T1000 (cell line): ENCODE results near the gene SARDH.
"Not testable (repeated sequence)": the region's sequence is repeated elsewhere in the genome, so short reads cannot be mapped to it uniquely, and the experiment has no call there.

Source experiments
- DNase-seq: peaks from one replicate; lab custom pipeline; 2025; ENCODE audit warnings: mixed read lengths; lab: John Stamatoyannopoulos, UW

The SARDH gene

GRCh38 chr9:133775951-133776905 is 38.1 kb upstream of the SARDH start:
- DNase-seq = no peak

GRCh38 chr9:133775291-133775690 is 37.1 kb upstream of the SARDH start:
- no peak for DNase-seq

DNA sequence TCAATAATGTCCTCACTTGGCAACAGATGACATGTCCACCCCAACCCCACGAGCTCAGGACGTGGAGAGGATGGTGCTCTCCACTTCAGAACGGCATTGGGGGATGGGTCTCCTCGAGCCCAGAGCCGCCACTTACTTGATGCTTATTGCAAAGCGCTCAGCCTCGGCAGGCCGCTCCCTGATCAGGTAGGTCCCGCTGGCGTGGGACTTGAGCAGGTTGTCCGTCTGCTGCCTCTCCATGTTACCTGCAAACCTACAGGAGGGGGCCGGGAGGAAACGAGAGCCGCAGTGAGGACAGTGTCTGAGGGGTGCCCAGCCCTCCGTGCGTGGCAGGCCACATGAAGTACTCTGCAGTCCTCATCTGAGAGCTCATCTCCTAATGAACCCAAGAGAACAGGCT is 36.6 kb upstream of the SARDH start:
- no peak for DNase-seq

- no peak for DNase-seq
These were observed 35.9 kb upstream of the SARDH start for GRCh38 chr9:133773889-133774655.

- DNase-seq = no peak
These were observed 34.4 kb upstream of the SARDH start for GRCh38 chr9:133772581-133772980.

DNA sequence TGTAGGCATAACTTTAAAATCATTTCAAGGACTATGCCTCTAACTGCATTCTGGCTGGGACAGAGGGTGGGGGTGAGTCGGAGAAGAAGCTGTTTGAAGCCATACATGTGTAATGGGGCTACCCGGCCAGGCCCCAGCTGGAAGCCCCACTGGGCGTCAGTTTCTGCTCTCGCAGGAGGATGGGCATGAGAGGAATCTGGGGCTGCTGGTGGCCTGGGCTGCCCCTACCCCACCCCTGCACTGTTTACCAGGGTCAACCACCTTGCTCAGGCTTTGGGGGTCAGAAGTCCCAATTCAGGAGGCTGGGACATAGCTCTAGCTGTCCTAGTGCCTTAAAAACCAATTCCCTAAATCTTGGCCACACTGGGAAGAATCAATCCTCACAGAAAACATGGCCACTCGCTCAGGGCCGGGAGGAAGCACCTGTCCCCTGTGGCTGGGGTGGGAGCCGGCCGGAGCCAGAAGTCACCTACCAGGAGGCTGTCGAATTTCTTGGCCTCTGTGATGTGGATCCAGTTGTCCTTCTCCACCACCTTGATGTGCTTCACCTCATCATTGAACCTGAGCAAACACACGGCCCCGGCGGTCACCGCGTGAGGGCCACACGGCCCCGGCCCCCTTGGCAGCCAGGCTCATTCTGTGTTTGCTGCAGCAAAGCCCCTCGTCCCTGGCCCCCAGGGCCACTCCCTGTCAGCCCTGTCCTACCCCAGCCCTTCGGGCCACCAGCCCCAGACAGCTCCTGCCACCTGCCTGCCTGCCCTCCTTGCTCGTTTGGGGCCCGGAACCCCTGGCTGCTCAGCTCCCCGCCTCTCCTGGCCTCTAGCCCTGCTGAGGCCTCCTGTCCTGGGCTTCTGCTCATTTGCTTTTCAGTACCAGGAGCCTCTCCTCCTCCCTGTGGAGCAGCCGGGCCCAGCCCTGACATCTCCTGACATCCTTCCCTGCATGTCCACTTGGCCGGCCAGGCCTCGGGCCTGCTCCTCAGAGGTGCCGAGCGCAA is 33.6 kb upstream of the SARDH start:
- DNase-seq = no peak

DNA sequence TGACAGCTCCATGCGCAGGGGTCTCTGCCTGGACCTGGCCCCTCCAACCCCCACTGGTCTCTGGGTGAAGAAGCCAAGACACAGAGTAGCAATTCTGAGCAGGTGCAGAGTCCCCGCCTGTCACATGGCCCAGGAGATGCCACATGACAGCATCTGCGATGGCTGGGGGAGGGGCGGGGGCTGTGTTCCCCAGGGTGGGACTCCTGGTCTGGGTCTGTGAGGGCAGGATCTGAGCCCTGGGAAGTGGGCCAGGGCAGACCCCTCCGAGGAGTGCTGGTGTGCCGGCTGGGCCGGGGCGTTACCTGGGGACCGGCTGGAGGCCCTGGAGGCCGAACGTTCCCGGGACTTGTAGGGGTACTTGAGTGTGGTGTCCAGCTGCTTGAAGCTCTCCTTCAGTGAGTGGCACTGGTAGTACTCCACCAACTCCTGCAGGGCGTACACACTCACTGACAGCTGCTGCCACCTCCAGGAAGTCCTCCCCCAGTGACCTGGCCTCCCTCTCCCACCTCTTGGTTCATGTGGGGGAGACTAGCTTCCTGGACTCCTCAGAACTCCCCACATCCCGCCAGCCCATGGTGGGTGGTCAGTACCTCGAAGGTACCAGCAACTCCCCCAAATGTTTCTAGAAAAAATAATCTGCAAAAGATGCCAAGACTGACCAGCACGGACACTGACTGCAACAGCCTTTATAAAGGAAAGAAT is 32.1 kb upstream of the SARDH start:
- no peak for DNase-seq

DNA sequence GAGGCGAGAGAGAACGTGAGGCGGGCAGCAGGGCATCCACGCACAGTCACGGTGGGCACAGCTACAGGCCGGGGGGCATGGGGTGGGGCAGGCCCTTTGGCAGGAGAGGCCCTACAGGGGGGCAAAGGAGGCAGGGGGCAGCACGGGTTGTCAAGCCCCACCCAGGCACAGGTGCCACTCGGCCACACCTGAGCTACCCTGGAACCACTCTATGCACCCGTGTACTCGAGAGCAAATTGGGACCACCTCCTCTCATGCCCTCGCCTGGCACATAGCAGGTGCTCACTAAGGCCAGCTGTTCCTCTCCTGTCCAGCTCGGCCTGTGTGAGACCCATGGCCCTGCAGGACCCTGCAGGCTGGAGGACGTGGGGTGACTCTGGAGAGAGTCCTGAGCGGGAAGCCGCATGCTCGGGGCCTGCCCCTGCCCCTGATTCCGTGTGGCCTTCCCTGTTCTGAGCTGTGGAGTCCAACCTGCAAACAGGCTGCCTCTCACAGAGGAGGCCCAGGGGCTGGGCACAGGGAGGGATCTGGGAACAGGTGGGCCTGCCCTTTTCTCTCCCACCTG is 31.4 kb upstream of the SARDH start:
- DNase-seq = no peak

DNA sequence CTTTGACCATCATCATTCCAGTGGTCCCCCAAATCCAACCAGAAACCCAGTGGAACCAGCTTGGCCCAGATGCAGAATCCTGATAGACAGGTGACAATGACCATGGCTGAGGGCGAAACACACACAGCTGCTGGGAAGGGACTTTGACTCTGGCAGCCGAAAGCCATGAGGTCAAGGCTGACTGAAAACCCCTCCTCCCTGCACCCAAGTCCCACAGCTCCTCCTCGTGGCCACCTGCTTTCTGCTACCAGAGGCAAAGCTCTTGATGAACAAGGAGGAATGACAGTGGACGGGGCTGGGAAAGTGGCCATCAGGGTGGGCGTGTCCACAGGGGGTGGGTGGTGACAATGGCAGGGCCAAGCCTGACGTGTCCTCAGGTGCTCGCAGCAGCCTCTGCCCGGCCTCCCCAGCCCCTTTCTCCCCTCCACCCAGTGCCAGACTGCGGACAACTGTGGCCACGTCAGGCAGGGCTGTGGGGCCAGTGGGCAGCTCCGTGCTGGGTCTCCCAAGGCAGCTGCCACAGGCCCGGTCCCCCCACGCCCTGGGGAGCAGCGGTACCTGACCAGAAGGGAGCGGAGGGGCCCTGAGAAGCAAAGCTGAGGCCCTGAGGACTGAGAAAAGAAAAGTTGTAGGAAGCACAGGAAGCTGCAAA is 30.8 kb upstream of the SARDH start:
- DNase-seq = no peak

DNA sequence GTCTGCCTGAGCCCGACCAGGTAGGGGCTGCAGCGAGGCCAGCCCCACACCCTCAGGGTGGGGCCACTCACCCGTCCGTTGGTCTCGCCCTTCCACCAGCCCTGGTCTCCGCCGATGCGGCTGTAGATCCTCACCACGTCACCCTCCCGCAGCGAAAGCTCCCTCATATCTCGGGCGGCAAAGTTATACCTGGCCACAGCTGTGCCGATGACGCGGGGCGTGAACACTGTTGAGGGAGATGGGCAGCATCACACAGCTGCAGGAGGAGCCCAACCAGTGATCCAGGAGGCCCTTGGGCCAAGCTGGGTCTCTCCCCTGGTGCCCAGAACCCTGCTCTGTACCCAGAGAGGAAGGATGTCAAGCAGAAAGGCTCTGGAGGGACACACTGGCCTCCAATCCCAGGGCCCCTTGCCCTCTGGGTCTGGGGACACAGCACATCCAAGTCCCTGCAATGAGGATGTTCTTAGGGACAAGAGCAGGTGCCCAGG is 30.3 kb upstream of the SARDH start:
- no peak for DNase-seq

- no peak for DNase-seq
These were observed 29.5 kb upstream of the SARDH start for GRCh38 chr9:133767625-133768024.

DNA sequence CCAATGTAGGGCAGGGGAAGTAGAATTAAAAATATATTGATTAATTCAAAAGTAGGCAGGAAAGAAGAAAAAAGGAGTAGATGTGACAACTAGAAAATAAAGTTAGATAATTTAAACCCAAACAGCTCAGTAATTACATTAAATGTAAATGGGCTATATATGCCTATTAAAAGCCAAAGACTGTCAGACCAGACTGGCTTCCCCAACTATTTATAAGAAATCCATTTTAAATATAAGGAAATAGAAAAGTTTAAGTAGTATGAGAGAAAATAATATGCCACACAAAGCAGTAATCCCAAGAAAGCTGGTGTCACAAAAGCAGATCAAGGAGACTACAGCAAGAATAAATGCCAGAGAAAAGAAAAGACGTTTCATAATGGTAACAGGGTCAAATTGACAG is 28.9 kb upstream of the SARDH start:
- DNase-seq = no peak

DNA sequence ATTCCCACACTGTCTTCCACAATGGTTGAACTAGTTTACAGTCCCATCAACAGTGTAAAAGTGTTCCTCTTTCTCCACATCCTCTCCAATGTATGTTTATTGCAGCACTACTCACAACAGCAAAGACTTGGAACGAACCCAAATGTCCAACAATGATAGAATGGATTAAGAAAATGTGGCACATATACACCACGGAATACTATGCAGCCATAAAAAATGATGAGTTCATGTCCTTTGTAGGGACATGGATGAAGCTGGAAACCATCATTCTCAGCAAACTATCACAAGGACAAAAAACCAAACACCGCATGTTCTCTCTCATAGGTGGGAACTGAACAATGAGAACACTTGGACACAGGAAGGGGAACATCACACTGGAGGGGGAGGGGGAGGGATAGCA is 28.1 kb upstream of the SARDH start:
- not testable (repeated sequence) for DNase-seq

DNA sequence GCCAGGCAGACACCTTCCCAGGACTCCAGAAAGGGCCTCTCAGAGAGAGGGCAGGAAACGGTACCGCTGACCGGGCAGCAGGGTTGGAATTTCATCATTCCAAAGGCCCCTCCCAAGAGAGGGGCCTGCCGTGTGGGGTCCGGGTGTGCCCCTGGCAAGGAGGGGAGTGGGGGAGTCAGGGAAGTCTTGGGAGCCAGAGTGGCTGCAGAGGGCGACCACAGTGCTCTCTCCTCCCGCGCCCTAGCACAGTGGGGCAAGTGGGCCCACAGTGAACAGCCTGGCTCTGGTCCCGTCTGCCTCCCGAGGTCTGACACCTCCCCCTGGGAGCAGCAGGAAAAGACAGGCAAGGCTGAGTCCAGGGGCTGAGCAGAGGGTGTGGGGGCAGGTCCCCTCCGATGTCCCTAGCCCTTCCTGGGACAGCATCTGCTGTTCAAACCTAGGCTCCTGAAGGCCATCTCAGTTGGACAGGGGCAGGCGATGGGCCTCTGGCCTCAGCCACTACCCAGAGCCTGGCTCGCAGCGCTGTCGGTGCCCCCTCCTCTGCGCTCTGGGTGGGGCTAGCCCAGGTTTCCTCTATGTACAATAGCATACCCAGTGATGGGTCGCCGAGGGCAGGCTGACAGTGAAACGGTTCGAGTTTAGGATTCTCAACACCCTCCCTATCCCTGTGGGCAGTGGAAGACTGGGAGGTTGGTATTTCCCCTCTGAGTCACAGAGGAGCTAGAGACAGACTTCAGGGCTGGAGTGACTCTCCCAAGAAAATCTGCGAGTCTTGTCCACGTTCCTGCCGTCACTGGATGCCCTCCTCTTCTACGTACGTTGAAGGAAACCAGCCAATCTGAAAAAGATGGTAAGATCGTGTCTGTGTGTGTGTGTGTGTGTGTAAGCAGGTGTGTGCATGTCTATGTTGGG is 25.4 kb upstream of the SARDH start:
- no peak for DNase-seq

DNA sequence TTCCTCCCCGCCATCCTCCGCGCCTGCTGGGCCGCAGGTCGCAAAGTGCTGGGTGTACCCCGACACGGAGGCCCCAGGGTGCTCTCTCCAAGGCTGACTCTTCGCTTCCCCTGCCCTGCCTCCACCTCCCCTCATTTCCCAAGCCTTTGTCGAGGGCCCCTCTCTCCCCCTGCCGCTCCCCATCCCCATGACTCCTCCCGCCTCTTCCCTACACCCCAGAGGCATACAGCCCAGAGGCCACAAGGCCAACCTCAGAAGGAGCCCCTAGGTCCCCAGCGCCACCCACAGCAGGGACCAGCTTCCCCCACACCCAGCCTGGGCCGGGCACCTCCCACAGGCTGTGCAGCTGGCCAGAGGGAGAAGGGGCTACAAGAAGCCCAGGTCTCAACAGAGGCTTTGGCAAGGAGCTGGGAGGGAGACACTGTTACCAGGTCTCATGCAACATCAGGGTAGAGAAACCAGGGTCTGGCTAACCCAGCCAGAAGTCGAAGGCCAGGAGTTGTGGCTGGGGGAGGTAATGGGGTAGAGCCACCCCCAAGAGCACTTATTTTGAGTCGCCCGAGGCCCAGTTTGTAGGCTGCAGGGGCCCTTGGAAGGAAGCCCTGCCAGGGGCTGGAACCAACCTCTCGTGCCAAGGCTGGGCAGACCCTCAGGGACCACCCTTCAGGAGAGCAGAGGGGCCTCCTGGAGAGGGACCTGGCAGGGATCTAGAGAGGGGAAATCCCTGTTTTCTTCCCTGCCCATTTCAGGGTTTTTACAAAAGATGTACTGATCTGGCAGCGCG is 24.5 kb upstream of the SARDH start:
- DNase-seq = no peak

- DNase-seq = no peak
These were observed 23.6 kb upstream of the SARDH start for GRCh38 chr9:133761641-133762248.

- DNase-seq = no peak
These were observed 22.6 kb upstream of the SARDH start for GRCh38 chr9:133760713-133761290.

DNA sequence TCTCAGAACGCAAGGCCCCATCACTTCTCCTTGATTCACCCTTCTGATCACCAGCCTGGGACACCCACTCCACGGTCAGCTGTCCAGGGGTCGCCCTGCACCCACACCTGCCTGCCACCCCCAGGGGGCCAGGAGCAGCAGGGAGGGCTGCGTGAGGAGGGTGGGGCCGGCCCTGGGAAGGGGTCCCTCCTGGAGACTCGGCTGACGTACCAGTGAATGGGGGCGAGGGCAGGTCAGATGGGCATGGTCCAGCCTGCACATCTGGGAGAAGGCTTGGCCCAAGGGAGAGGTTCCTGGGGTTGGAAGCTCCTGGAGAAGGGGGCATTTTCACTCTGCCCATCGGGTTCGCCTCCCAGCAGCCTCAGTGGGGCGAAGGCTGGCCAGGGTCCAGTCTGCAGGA is 21.8 kb upstream of the SARDH start:
- no peak for DNase-seq
